ENCODE results near the gene SCUBE2.

Gene SCUBE2

DNA sequence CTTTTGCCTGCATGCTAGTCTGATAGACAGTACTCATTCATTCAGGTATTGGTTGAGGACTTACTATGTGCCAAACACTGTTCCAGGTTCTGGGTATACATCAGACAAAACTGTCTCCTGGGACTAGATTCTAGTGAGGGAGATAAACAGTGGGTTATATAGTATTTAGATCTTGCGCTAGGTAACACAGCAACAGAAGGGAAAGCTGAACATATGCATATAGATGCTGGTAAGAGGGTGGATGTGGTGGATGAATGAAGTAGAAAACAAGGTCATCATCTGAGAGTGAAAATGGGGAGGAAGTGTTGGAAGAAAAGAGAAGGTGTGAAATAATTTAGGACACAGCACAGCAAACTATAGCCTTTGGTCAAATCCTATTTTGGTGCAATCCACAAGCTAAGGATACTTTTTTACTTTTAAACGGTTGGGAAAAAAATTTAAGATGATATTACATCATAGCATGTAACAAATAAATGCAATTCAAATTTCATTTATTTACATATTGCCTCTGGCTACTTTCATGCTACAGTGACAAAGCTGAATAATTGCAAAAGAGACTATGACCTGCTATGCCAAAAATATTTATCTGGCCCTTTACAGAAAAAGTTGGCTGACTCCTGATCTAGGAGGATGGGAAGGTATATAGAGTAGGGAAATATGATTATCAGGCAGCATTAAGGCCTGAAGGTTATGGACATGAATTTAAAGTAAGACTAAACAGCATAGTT, 120.0 kb downstream of the SCUBE2 start:
- DNase-seq (ENCODE audit: low read depth in 2 of 2, low spot score in 1 of 2) = no peak

Measured in stimulated activated CD8-positive, alpha-beta memory T cell treated with anti-CD3 and anti-CD28 coated beads, Interleukin-4, amount 100 ng/mL, for 4 hours (primary cell).